ENCODE results near the gene NUMA1. TPM values are rescaled to one million over a fixed set of nuclear protein-coding genes. Genes with fewer than 3 reads are reported as not detected.

The NUMA1 gene
- total RNA-seq, 4 donors from 2014 or later, result 345 to 650 (median 380) TPM

DNA sequence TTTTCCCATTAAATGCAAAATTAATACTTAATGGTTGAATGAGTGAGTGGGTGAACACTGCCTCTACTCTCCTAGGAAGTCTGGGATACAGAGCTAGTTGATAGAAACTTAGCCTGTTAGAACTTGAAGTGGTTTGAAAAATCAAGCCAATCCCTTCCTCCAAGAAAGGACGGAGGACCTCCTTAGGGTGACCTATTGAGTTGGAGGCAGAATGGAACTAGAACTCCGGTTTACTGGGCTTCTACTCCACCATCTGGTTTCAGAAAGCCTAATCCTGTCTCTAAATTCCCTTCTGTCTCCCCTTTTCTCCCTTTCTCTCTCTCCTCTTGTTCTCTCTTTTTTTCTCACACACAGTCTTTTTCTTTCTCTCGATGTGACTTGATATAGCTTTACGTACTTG is 101.2 kb downstream of the NUMA1 start:
- H3K27ac ChIP-seq, result no peak overlapping the region
- H3K9me3 ChIP-seq, result no peaks in the 10 kb centered on the region
- H3K27me3 ChIP-seq, result no peaks in the 10 kb centered on the region
- no peak for DNase-seq (ENCODE audit: low spot score in 2 of 2)
- WGBS, 2 donors, result 86 to 93% methylated on average over 4 of the region's 4 CpGs
- no peak overlapping the region for H3K4me3 ChIP-seq
- H3K4me1 ChIP-seq, result no peaks in the 10 kb centered on the region
- H3K36me3 ChIP-seq, result peaks cover 0 to 14% (median 0%) of the 10 kb centered on the region in 3 donors
- no peak for TF ChIP-seq EP300 (IDR thresholded peaks at IDR 0.05)

- Histone ChIP-seq H3K4me1 (no peaks in the 10 kb centered on the region), H3K27ac (no peak overlapping the region), H3K4me3 (no peak overlapping the region), H3K36me3 (peaks cover 0 to 6% (median 0%) of the 10 kb centered on the region in 3 donors), H3K27me3 (no peaks in the 10 kb centered on the region), H3K9me3 (no peaks in the 10 kb centered on the region)
- WGBS, 2 donors, result 53 to 66% methylated on average over 7 of the region's 7 CpGs
- TF ChIP-seq, protein P1, sequence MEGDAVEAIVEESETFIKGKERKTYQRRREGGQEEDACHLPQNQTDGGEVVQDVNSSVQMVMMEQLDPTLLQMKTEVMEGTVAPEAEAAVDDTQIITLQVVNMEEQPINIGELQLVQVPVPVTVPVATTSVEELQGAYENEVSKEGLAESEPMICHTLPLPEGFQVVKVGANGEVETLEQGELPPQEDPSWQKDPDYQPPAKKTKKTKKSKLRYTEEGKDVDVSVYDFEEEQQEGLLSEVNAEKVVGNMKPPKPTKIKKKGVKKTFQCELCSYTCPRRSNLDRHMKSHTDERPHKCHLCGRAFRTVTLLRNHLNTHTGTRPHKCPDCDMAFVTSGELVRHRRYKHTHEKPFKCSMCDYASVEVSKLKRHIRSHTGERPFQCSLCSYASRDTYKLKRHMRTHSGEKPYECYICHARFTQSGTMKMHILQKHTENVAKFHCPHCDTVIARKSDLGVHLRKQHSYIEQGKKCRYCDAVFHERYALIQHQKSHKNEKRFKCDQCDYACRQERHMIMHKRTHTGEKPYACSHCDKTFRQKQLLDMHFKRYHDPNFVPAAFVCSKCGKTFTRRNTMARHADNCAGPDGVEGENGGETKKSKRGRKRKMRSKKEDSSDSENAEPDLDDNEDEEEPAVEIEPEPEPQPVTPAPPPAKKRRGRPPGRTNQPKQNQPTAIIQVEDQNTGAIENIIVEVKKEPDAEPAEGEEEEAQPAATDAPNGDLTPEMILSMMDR (IDR thresholded peaks at IDR 0.05), result peak; percentile 52 to 68 (median 63)
- TF ChIP-seq POLR2A (IDR thresholded peaks at IDR 0.05), result no peak
- TF ChIP-seq EP300 (IDR thresholded peaks at IDR 0.05), result no peak
- DNase-seq (ENCODE audit: low spot score in 2 of 2), result peak in 1 of 2 donors; percentile 85
These were observed 102.5 kb downstream of the NUMA1 start for GRCh38 chr11:71977743-71978418.

- no peak overlapping the region for H3K4me3 ChIP-seq
- no peak overlapping the region for H3K27ac ChIP-seq
- no peak for DNase-seq (ENCODE audit: low spot score in 2 of 2)
- H3K4me1 ChIP-seq, result no peaks in the 10 kb centered on the region
- TF ChIP-seq EP300 (IDR thresholded peaks at IDR 0.05) (no peak), POLR2A (IDR thresholded peaks at IDR 0.05) (no peak)
- TF ChIP-seq, protein P1 (IDR thresholded peaks at IDR 0.05), result no peak
- 61 to 86% methylated on average over 1 of the region's 1 CpG for WGBS, 2 donors
- H3K27me3 ChIP-seq, result no peaks in the 10 kb centered on the region
- no peaks in the 10 kb centered on the region for H3K9me3 ChIP-seq
- H3K36me3 ChIP-seq, result peaks cover 0 to 6% (median 0%) of the 10 kb centered on the region in 3 donors
These were observed 103.3 kb downstream of the NUMA1 start for GRCh38 chr11:71977090-71977489.

DNA sequence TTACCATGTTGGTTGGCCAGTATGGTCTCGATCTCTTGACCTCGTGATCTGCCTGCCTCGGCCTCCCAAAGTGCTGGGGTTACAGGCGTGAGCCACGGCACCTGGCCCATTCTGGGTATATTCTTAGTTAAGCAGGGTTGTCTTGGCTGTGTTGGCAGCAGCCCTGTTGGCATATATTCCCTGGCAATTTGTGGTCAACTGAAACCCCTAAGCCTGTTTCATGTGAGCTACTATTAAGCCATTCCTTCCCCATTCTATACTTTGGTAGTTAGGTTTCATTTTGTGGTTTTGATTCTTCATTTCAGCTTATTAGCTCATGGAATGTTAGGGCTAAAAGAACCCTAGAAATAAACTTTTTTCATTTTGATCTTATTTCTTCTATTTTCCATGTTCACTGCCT is 103.8 kb downstream of the NUMA1 start:
- TF ChIP-seq, protein P1 (IDR thresholded peaks at IDR 0.05), result no peak
- no peak for TF ChIP-seq POLR2A (IDR thresholded peaks at IDR 0.05)
- no peak for TF ChIP-seq EP300 (IDR thresholded peaks at IDR 0.05)
- H3K4me3 ChIP-seq, result no peak overlapping the region
- no peaks in the 10 kb centered on the region for H3K4me1 ChIP-seq
- H3K27me3 ChIP-seq, result no peaks in the 10 kb centered on the region
- DNase-seq (ENCODE audit: low spot score in 2 of 2), result no peak
- H3K36me3 ChIP-seq, result peaks cover 0 to 6% (median 0%) of the 10 kb centered on the region in 3 donors
- no peaks in the 10 kb centered on the region for H3K9me3 ChIP-seq
- H3K27ac ChIP-seq, result no peak overlapping the region
- 85% methylated on average over 5 of the region's 5 CpGs for WGBS, 2 donors

DNA sequence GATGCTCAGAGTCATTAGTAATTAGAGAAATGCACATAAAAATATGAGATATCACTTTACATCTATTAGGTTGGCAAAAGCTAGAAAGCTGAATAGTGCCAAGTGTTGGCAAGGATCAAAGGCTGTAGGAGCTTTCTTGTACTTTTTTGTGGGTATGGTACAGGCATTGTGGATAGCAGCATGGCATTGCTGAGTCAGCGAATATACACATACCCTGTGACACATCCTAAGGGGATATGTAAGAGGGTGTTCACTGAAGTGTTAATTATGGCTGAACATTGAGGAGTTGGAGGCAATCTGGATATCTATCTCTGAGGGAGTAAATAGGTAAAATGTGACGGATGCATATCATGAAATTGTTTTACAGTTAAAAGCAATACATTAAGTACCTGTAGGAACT is 108.7 kb downstream of the NUMA1 start:
- H3K9me3 ChIP-seq, result no peaks in the 10 kb centered on the region
- TF ChIP-seq, protein P1 (IDR thresholded peaks at IDR 0.05), result no peak
- TF ChIP-seq EP300 (IDR thresholded peaks at IDR 0.05), result no peak
- TF ChIP-seq POLR2A (IDR thresholded peaks at IDR 0.05), result no peak
- 98% methylated on average over 2 of the region's 2 CpGs for WGBS, 2 donors
- no peak overlapping the region for H3K4me3 ChIP-seq
- no peak overlapping the region for H3K27ac ChIP-seq
- no peaks in the 10 kb centered on the region for H3K4me1 ChIP-seq
- peaks cover 0 to 21% (median 0%) of the 10 kb centered on the region in 3 donors for H3K36me3 ChIP-seq
- no peaks in the 10 kb centered on the region for H3K27me3 ChIP-seq
- no peak for DNase-seq (ENCODE audit: low spot score in 2 of 2)

Measured in tibial nerve (tissue), 4 donors.